GM19238 (cell line): ENCODE measurements around the gene GRIP1.

ENCODE experiments used
- DNase-seq: peaks from one replicate; pipeline ENCODE4 v3.0.0; 2011; ENCODE audit warnings: low spot score; ENCODE audit not compliant: insufficient read length

Gene GRIP1, protein sequence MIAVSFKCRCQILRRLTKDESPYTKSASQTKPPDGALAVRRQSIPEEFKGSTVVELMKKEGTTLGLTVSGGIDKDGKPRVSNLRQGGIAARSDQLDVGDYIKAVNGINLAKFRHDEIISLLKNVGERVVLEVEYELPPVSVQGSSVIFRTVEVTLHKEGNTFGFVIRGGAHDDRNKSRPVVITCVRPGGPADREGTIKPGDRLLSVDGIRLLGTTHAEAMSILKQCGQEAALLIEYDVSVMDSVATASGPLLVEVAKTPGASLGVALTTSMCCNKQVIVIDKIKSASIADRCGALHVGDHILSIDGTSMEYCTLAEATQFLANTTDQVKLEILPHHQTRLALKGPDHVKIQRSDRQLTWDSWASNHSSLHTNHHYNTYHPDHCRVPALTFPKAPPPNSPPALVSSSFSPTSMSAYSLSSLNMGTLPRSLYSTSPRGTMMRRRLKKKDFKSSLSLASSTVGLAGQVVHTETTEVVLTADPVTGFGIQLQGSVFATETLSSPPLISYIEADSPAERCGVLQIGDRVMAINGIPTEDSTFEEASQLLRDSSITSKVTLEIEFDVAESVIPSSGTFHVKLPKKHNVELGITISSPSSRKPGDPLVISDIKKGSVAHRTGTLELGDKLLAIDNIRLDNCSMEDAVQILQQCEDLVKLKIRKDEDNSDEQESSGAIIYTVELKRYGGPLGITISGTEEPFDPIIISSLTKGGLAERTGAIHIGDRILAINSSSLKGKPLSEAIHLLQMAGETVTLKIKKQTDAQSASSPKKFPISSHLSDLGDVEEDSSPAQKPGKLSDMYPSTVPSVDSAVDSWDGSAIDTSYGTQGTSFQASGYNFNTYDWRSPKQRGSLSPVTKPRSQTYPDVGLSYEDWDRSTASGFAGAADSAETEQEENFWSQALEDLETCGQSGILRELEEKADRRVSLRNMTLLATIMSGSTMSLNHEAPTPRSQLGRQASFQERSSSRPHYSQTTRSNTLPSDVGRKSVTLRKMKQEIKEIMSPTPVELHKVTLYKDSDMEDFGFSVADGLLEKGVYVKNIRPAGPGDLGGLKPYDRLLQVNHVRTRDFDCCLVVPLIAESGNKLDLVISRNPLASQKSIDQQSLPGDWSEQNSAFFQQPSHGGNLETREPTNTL

DNA sequence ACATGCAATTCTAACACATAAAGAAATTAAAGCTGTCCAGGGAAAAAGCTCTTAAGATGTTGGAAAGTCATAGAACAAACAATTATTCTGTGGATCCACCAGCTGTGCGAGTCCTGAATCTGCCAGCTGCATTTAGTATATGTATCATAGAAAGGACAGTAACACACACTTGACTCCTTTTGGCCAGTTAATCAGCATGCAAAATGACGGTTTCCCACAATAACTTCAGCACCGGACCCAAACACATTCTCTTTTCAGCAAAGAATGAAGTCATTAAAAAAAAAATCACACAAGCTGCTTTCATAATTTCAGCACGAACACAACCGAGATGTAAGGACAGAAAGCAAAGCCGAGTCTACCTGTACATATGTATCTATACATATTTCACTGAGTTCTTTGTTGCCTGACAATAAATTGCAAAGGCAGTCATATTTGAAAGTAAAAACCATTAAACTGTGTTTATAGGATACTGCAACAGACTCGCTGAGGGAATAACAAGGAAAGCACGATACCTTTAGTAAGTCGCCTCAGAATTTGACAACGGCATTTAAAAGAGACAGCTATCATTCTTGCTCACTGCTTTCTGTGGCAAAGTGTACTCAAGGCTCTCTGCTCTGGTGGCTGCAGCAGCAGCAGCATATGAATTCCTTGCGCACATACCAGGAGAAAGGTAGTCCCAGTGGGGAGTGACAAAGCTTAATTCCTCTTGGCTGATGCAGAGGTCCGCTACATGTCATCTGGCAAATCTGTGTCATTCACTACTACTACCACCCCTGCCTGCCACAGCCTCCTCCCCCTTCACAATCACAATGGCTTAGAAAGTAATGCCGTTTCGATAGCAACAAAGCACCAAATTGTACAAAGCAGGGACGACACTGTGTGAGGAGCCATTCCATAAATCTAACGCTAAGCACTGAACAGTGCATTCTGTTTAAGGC lies at the start of gene GRIP1:
Gene GRIP1, minus strand, starts transcription at position 739 of the 938 bp plus-strand sequence. Its CDS starts 172 bp downstream, at position 567.
- no peak for DNase-seq

DNA sequence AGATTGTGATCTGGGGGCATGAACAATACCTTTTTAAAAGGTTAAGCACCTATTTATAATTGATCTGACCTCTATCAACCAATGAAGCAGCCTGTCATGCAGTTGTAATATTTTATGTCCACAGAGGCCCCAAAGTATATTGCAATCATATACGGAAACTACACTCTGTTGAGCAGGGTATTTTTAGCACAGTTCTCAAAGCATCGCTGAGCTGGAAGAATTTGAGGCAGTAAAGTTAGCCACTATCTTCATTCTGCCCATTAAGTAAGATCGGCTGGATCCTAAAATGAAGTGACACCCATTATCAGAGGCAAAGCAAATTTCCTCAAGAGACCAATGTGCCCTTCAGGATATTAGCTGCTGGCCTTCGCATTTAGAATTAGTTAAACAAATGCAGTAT lies 47.7 kb upstream of the GRIP1 start:
- DNase-seq = no peak

DNA sequence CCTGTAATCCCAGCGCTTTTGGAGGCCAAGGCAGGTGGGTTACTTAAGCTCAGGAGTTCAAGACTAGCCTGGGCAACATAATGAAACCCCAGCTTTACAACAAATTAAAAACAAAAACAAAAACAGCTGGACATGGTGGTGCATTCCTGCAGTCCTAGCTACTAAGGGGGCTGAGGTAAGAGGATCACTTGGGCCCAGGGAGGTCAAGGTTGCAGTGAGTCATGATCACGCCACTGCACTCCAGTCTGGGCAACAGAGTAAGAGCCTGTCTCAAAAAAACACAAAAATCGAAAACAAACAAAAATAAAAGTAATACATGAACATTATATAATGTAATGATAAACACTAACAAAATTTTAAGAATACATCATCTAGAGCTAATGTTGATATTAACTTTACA lies 46.2 kb upstream of the GRIP1 start:
- DNase-seq = no peak

DNA sequence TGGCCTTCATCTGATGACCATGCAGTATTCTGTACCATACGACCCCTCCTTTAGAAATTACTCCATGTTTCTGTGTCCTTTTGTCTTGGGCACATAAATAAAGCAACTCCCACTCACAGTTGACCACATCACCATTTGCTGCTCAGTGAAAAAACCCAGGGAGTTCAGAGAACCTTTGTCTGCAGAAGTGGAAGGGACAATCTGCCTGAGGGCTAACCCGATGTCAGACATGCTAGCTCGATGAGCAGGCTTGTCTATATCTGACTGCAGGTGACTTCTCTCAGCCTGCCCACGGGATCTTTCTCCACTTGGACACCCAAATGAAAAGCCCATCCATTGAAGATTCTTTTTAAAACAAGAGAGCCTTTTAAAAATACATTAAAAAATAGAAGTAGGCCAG lies 45.7 kb upstream of the GRIP1 start:
- no peak for DNase-seq

GRCh38 chr12:66724026-66724425 lies 45.1 kb upstream of the GRIP1 start:
- DNase-seq = no peak

- no peak for DNase-seq
These were observed 41.0 kb upstream of the GRIP1 start for GRCh38 chr12:66719862-66720261.

DNA sequence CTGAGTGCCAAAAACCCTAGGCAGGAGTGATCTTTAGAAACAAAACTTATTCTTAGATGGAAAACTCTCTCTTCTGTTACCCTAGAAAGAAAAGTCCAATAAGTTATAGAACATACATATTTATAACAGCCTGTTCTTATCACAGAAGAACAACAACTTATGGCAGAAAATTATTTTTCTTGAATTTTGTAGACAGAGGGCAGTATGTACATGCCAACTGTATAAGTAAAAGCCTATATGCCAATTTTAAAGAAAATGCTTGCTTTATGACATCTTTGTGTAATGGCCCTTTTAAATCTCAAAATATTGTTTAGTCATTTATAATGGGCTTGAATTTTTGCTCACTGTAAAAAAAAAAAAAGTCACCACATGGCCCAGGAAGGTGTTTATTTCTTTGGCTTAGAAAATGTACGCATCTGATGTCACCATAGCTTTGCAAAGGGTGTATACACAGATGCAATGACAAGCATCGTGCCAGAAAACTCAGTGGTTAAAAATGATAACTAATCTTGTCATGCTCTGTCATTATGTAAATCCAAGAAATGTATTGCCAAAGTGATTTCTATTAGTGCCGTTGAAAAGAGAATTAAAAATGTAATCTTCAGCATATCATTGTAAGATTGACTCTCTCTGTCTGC lies 38.3 kb upstream of the GRIP1 start:
- no peak for DNase-seq

DNA sequence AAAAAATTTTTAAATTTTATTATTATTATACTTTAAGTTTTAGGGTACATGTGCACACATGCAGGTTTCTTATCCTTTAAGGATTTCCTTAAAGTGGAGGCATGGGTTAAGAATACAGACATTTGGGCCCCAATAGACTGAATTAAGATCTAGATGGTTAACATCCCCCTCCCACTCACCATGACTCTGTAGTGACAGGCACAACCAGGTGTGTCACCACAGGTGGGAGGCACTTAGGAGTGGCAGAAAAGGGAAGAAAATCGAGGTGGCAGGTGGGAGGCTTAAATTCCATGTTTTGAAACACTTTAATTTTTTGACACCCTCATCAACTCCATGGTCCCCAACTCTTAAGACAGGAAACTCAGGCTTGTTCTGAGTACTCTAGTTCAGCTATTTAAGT lies 37.6 kb upstream of the GRIP1 start:
- DNase-seq = no peak

GRCh38 chr12:66714709-66715108 lies 35.8 kb upstream of the GRIP1 start:
- no peak for DNase-seq

GRCh38 chr12:66713984-66714383 lies 35.1 kb upstream of the GRIP1 start:
- DNase-seq = no peak

- no peak for DNase-seq
These were observed 31.0 kb upstream of the GRIP1 start for GRCh38 chr12:66709893-66710292.

GRCh38 chr12:66709457-66709773 lies 30.5 kb upstream of the GRIP1 start:
- no peak for DNase-seq

- DNase-seq = no peak
These were observed 30.0 kb upstream of the GRIP1 start for GRCh38 chr12:66708704-66709456.

DNA sequence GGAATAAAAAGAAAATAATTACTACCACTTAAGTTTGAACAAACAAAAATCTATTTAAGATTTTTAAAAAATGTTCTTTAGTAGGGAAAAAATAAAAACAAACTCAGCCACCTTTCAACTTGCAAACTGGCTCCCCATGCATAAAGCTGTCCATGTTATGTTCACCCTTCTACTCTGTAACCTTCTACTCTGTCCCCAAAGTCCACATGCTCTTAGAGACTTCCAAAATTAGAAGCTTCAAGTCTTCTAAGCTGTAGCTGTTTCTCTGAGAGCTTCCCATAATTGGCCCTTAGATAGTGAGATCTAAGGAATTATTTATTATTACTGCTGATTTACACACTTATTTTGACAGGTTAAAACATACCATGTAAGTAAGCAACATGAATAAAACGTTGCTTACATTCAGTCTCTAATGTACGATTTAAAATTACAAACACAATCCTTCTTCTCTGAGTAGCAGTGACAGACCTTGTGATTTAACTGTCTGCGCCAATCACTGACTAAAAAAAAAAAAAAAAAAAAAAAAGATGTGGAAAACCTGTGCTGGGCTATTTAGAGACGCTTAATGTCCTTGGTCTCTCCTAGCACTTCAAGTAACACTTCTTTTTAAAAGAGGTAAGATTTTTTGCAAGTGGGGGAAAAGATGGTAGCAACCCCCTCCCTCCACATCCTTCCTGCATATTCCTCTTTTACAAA lies 28.3 kb upstream of the GRIP1 start:
- no peak for DNase-seq

- no peak for DNase-seq
These were observed 21.0 kb upstream of the GRIP1 start for GRCh38 chr12:66699738-66700482.

- no peak for DNase-seq
These were observed 19.7 kb upstream of the GRIP1 start for GRCh38 chr12:66698558-66698957.

DNA sequence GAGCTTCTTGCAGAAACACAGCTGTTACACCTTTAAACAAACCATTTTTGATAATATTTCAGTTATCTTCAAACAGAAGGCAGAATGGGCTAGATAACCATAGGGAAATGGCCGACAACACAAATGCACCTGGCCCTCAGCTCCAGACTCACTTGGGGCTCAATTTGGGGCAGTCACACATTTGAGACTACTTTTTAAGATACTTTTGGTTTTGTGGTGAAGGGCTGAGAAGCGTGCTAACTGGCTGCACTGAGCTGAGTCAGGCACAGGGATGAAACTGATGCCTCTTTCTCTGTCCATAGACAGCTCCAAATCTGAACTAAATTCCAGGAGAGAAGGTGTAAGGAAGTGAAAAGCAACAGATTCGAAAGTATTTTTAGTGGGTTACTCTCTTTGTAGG lies 18.5 kb upstream of the GRIP1 start:
- no peak for DNase-seq
